CD1c-positive myeloid dendritic cell (primary cell): Measurements from ENCODE around the gene KMO.

Experiments used
- DNase-seq: peaks from one replicate; pipeline ENCODE4 v3.0.0-alpha.2; 2016; ENCODE audit errors: extremely low spot score

The KMO gene

GRCh38 chr1:241593186-241593585 is 61.0 kb downstream of the KMO start:
- DNase-seq: no peak

GRCh38 chr1:241596633-241597032 is 64.5 kb downstream of the KMO start:
- no peak for DNase-seq

- no peak for DNase-seq
Measured at GRCh38 chr1:241598249-241598648, 66.1 kb downstream of the KMO start.

- DNase-seq: peak; percentile 34
Measured at GRCh38 chr1:241600496-241600901, 68.3 kb downstream of the KMO start.

GRCh38 chr1:241603731-241604245 is 71.6 kb downstream of the KMO start:
- DNase-seq: peak; percentile 50

GRCh38 chr1:241605146-241605805 is 73.1 kb downstream of the KMO start:
- DNase-seq: no peak

GRCh38 chr1:241606544-241606943 is 74.4 kb downstream of the KMO start:
- DNase-seq: no peak

GRCh38 chr1:241607497-241607896 is 75.3 kb downstream of the KMO start:
- no peak for DNase-seq

GRCh38 chr1:241608379-241609033 is 76.3 kb downstream of the KMO start:
- DNase-seq: no peak

GRCh38 chr1:241610056-241610815 is 78.1 kb downstream of the KMO start:
- no peak for DNase-seq

- DNase-seq: peak; percentile 84
Measured at GRCh38 chr1:241611063-241611462, 78.9 kb downstream of the KMO start.

GRCh38 chr1:241611736-241612135 is 79.6 kb downstream of the KMO start:
- DNase-seq: peak; percentile 56

- DNase-seq: peak; percentile 87
Measured at GRCh38 chr1:241612533-241613477, 80.6 kb downstream of the KMO start.

GRCh38 chr1:241614144-241614543 is 82.0 kb downstream of the KMO start:
- DNase-seq: no peak

GRCh38 chr1:241614572-241614971 is 82.4 kb downstream of the KMO start:
- no peak for DNase-seq

GRCh38 chr1:241615043-241615974 is 83.1 kb downstream of the KMO start:
- DNase-seq: no peak

- no peak for DNase-seq
Measured at GRCh38 chr1:241617426-241617825, 85.2 kb downstream of the KMO start.

GRCh38 chr1:241622669-241623068 is 90.5 kb downstream of the KMO start:
- DNase-seq: no peak

GRCh38 chr1:241624935-241625334 is 92.8 kb downstream of the KMO start:
- no peak for DNase-seq
